ENCODE data around the gene TTC7B.

Gene TTC7B

DNA sequence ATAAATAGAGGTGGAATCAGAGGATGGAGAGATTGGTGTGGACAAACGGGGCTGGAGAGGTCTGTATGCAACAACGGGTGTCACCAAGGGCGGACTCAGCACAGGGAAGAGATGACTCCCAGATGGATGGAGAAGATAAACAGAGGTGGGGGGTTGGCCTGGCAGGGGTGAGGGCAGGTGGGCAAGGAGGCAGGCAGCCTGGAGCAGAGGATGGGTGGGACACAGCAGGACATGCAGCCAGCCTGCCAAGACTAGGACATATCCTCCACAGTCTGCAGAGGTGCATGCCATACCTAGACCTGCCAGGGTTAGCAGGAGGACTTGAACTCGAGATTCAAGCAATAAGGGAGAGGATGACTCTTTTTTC, 56.2 kb downstream of the TTC7B start:
- DNase-seq (ENCODE audit: insufficient read length), result no peak
- no peak for TF ChIP-seq TAF1 (IDR thresholded peaks at IDR 0.05; ENCODE audit: borderline replicate concordance, low read depth, low read length)
- TF ChIP-seq POLR2AphosphoS5 (IDR thresholded peaks at IDR 0.05; ENCODE audit: low read depth, low read length), result no peak
- TF ChIP-seq POLR2A (IDR thresholded peaks at IDR 0.05; ENCODE audit: low read depth, low read length), result no peak
- no peak for FAIRE-seq

DNA sequence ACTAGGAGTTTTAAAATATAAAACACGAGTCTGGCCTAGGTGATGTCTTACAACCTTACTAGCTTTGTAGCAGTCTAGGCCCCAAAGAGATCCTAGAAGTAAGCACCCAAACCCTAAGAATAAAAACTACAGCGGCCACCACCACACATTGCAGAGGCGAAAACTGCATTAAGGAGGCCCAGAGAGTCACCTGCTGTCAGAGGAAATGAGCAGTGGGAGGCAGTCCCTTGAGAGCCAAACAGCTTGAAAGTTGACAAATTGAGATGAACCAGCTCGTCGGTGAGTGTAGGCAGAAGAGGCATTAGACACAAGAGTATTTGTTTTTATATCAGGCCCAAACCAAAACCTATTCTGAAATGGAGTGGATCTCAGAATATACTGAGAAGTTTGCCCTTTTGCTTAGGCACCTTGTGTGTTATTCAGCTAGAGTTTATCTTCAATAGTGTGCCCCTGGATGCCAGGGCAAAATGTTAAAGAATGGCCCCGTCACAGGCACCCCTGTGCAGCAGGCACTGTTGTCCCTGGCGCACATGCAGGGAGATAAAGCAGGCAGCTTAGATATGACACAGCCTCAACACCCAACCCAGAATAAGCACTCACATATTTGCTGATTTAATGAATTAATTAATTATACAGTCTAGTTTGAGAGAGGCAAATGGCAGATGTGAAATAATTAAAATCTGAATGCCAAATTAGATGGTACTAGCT, 56.7 kb downstream of the TTC7B start:
- TF ChIP-seq POLR2AphosphoS5 (IDR thresholded peaks at IDR 0.05; ENCODE audit: low read depth, low read length), result no peak
- FAIRE-seq (no peak), DNase-seq (ENCODE audit: insufficient read length) (no peak)

DNA sequence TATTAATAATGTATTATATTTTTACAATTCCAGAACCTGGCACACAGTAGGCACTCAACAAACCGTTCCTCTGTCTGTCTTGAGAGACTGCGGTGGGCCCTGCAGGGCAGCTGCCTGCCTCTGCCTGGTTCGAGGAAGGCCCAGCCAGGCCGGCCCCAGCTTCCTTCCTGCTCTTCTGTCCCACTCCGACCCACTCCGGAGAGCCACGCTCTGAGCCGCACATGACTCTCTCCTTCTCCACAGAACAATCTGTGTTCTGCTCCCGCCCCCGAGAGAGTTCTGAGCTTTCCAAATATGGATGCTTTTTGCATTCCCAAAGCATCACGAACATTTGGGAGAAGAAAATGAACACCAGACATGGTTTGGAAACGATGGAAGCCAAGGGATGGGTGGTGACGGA, 57.3 kb downstream of the TTC7B start:
- no peak for DNase-seq (ENCODE audit: insufficient read length)
- no peak for FAIRE-seq
- no peak for TF ChIP-seq POLR2A (IDR thresholded peaks at IDR 0.05; ENCODE audit: low read depth, low read length)
- TF ChIP-seq TAF1 (IDR thresholded peaks at IDR 0.05; ENCODE audit: borderline replicate concordance, low read depth, low read length), result no peak
- no peak for TF ChIP-seq POLR2AphosphoS5 (IDR thresholded peaks at IDR 0.05; ENCODE audit: low read depth, low read length)

DNA sequence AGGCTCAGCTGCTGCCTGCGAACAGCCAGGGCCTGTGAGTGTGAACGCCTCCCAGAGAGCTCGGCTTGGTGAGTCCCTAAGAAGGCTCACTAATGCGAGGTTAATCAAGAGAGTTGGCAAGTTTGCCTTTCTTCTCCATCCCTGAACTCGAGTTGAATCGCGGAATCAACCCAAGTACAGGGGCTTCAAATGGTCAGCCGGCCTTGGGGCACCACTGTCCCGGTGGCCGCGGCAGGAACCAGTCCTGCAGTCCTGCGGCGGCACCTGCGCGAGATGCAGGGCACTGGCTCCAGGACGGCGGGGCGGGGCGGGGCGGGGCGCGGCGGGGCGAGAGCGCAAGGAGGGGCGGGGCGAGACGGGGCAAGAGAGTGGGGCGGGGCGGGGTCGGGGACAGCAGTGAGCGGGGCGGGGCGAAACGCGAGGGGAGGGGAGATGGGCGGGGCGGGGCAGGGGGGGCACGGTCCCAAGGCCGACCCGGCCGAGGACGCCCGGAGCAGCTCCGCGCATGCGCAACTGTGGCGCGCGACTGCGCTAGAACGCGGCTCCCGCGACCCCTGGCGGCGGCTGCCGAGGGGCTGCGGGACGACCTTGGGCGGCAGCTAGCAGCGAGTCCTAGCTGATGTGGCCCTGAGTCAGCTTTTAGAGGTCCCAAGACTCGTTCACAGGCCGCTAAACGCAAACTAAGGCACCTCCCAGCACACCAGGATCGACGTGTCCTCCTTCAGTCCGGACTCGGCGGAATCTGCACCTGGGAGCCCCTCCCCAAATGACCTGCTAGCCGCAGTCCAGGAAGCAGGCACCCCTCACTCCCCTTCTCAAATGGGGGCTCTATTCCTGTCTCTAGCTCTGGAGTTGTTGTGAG, 58.0 kb downstream of the TTC7B start:
- TF ChIP-seq POLR2AphosphoS5 (IDR thresholded peaks at IDR 0.05; ENCODE audit: low read depth, low read length) (no peak), TAF1 (IDR thresholded peaks at IDR 0.05; ENCODE audit: borderline replicate concordance, low read depth, low read length) (no peak), POLR2A (IDR thresholded peaks at IDR 0.05; ENCODE audit: low read depth, low read length) (peak; percentile 39; the same call in 1 of the 2 replicates)
- peak; percentile 91 for FAIRE-seq
- peak; percentile 93 for DNase-seq (ENCODE audit: insufficient read length)

DNA sequence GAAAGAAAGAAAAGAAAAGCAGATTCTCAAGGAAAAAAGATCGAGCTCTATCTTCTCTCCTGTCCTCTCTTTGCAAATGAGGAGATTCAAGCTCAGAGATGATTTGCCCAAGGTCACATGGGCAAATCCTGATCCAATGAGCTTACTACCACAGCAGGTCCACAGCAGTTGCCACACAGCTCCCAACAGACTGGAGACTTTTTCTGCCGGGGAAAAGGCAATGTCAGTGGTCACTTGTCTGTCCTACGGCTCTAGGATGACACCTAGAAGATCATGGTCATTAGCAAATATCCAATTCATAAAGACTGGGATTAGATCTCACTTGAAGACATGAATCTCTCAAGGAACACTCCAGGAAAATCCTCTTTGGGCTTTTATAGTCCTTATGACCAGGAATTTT, 58.8 kb downstream of the TTC7B start:
- DNase-seq (ENCODE audit: insufficient read length) (no peak), FAIRE-seq (no peak)
- no peak for TF ChIP-seq POLR2AphosphoS5 (IDR thresholded peaks at IDR 0.05; ENCODE audit: low read depth, low read length)
- no peak for TF ChIP-seq POLR2A (IDR thresholded peaks at IDR 0.05; ENCODE audit: low read depth, low read length)
- TF ChIP-seq TAF1 (IDR thresholded peaks at IDR 0.05; ENCODE audit: borderline replicate concordance, low read depth, low read length), result no peak

DNA sequence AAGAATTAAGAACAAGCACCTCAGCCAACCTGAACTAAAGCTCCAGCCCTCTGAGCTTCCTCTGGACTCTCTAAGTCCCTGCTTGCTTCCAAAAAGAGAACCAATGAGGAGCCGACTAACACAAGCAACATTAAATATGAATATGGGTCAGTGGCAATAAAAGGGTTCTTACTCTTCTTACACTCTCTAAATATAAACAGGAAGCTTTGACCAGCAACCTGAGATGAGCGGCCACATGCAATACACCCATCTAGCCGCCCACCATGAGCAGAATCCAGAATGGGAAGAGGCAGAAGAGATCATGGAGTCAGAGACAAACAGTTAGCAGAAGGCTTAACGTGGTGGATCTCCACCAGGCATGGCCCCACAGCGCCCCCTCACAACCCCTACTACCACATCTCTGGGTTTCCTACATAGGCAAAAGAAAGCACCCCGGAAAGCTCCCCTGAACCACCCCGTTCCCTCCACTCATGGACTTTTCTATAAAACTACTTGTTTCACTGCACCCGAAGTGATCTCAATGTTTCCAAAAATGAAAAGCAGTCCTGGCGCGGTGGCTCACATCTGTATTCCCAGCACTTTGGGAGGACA, 59.4 kb downstream of the TTC7B start:
- DNase-seq (ENCODE audit: insufficient read length) (no peak), FAIRE-seq (no peak)
- no peak for TF ChIP-seq TAF1 (IDR thresholded peaks at IDR 0.05; ENCODE audit: borderline replicate concordance, low read depth, low read length)
- TF ChIP-seq POLR2A (IDR thresholded peaks at IDR 0.05; ENCODE audit: low read depth, low read length), result no peak
- TF ChIP-seq POLR2AphosphoS5 (IDR thresholded peaks at IDR 0.05; ENCODE audit: low read depth, low read length), result no peak

DNA sequence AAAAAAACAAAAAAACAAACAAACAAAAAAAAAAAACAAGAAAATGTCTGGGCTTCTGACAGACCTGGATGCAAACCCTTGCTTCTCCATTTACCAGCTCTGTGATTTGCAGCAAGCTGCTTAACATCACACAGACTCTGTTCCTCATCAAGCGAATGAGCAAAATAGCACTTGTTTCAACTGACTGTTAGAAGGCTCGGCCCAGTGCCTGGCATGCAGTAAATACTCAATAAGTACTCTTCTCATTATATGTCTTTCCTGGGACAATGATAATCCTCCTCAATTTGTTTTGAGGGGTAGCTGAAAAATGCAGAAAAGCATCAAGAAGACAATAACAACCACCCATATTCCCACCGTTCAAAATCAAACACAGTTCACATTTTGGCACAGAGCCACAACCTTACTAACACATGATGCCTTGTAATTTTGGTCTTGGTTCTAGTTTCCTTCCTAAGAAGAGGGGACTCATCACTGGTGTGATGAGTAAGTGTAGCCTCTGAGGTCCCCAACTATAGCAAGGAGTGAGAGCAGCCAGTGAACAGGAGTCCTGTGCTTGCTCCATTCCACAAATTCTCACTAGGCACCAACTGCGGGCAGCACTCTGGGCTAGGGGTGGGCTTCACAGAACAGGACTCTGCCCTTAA, 60.4 kb downstream of the TTC7B start:
- FAIRE-seq, result no peak
- TF ChIP-seq POLR2AphosphoS5 (IDR thresholded peaks at IDR 0.05; ENCODE audit: low read depth, low read length), result no peak
- no peak for TF ChIP-seq POLR2A (IDR thresholded peaks at IDR 0.05; ENCODE audit: low read depth, low read length)
- TF ChIP-seq TAF1 (IDR thresholded peaks at IDR 0.05; ENCODE audit: borderline replicate concordance, low read depth, low read length), result no peak
- no peak for DNase-seq (ENCODE audit: insufficient read length)

DNA sequence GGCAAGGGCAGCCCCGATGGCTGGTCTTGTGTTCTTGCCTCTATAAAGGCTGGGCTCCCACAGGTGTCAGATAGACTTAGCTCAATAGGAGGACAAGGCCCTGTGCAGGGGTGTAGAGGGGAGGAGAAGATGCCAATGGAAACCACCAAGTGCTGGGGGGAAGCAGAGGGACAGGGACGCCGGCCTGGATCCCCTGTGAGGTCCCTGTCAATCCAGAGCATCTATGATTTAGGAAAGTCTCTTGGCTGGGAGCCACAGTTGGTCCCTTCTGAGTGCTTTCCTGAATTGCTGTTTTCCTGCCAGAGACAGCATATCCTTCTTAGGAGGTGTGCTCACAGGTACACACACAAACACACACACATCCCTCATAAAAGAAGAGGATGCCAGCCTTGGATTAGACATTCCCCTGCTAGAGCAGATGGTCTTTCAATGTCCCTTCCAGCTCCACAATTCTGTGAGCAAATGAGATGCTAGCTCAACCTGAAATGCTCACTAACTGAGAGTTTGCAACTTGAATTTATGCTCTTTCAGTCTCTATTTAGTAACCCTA, 62.7 kb downstream of the TTC7B start:
- FAIRE-seq, result no peak
- DNase-seq (ENCODE audit: insufficient read length), result no peak
- no peak for TF ChIP-seq POLR2A (IDR thresholded peaks at IDR 0.05; ENCODE audit: low read depth, low read length)
- TF ChIP-seq TAF1 (IDR thresholded peaks at IDR 0.05; ENCODE audit: borderline replicate concordance, low read depth, low read length), result no peak
- no peak for TF ChIP-seq POLR2AphosphoS5 (IDR thresholded peaks at IDR 0.05; ENCODE audit: low read depth, low read length)

DNA sequence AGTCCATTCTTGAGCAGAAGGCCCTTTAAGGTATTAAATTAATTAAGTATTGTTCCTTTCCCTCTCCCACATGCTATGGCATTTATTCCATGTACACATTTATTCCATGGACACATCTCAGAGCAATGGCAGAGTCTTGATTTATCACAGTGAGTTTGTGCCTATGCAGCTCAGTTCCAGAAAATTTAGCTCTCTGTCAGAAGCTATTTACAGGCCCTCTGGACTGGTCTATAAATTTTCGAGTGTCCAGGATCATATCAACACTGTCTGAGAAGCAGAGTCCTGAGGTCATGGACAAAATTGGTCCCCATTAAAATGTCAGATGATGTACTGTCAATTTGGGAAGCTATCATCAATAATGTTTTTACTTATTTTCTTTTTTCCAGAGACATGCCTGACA, 65.5 kb downstream of the TTC7B start:
- FAIRE-seq, result no peak
- no peak for TF ChIP-seq POLR2AphosphoS5 (IDR thresholded peaks at IDR 0.05; ENCODE audit: low read depth, low read length)
- no peak for TF ChIP-seq TAF1 (IDR thresholded peaks at IDR 0.05; ENCODE audit: borderline replicate concordance, low read depth, low read length)
- TF ChIP-seq POLR2A (IDR thresholded peaks at IDR 0.05; ENCODE audit: low read depth, low read length), result no peak

DNA sequence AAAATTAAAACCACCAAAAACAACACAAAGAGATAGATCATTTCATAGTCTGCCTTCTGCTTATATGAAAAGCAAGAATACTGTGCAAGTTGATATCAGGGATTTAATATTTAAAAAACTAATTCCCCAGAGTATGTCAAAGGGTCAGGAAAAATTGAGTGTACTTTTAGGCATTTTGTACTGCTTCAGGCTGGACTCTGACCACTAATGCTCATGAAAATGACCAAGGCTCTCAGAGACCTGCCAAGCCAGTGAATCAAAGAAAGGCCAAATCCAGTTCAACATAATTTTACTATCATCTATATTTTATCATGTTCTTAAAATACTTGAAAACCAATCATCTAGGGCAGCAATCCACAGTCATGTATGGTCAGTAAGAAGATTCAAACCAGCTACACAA, 66.0 kb downstream of the TTC7B start:
- no peak for TF ChIP-seq POLR2A (IDR thresholded peaks at IDR 0.05; ENCODE audit: low read depth, low read length)
- no peak for DNase-seq (ENCODE audit: insufficient read length)
- no peak for FAIRE-seq

More for the DNA sequence above, 65.5 kb downstream of the TTC7B start:
- DNase-seq (ENCODE audit: insufficient read length), result no peak

DNA sequence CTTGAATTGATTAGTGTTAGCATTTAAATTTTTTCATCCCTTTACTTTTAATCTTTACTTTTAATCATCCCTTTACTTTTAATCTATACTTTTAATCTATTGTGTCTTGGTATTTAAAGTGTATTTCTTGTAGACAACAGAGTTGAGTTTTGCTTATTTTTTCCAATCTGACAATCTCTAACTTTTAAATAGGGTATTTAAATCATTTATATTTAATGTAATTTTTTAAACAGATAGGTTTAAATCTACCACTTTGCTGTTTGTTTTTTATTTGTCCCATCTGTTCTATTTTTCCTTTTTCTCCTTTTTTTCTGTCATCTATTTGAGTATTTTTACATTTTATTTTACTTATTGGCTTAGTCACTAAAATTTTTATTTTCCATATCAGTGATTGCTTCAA, 68.3 kb downstream of the TTC7B start:
- no peak for TF ChIP-seq TAF1 (IDR thresholded peaks at IDR 0.05; ENCODE audit: borderline replicate concordance, low read depth, low read length)
- DNase-seq (ENCODE audit: insufficient read length), result no peak
- FAIRE-seq, result no peak
